HT1080 (cell line): Measurements from ENCODE around the gene SNX32. TPM values are rescaled to one million over a fixed set of nuclear protein-coding genes. Genes with fewer than 3 reads are reported as not detected.
"Not testable (repeated sequence)": the region's sequence is repeated elsewhere in the genome, so short reads cannot be mapped to it uniquely, and the experiment has no call there.

Experiments
- DNase-seq: peaks from one replicate; pipeline ENCODE4 v3.0.0-alpha.2; 2015; ENCODE audit warnings: low read depth
- total RNA-seq: library from RNA; depleted of rRNA; stranded (reverse); fragments of >200 nt; shearing (Covaris generic); gene quantifications from 2 replicates; pipeline ENCODE4 v1.2.3, GENCODE V29; 2014

Gene SNX32
- total RNA-seq, 1 experiment from 2014 or later: not detected

DNA sequence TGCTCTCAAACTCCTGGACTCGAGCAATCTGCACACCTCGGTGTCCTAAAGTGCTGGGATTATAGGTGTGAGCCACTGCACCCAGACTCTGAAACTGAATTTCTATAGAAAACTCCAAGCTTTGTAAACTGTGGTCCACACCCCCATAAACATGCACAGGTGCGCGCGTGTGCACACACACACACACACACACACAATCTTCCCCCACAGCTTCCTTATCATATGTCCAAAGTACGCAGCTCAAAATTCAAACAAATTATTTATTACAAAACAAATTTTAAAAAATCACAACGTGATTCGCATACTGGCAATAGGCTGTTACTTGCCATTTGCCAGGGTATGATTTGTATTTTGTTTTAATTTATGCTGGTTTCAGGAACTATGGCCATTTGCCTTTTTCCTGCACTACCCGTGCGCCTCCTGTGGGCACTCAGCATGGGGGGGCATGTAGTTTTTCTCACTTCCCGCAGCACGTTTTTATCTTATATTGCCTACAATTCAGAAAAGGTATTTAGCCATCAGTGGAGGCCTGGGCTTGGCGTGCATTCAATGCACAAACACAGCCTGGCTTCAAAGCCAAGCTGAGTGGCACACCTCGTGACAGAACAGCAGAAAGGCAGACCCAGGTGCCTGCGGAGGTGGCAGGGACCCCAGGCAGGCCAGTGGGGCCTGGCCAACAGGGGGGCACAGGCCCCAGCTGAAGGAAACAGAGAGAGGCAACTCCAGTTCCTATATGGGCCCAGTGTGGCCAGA, 10.8 kb upstream of the SNX32 start:
- DNase-seq: no peak

DNA sequence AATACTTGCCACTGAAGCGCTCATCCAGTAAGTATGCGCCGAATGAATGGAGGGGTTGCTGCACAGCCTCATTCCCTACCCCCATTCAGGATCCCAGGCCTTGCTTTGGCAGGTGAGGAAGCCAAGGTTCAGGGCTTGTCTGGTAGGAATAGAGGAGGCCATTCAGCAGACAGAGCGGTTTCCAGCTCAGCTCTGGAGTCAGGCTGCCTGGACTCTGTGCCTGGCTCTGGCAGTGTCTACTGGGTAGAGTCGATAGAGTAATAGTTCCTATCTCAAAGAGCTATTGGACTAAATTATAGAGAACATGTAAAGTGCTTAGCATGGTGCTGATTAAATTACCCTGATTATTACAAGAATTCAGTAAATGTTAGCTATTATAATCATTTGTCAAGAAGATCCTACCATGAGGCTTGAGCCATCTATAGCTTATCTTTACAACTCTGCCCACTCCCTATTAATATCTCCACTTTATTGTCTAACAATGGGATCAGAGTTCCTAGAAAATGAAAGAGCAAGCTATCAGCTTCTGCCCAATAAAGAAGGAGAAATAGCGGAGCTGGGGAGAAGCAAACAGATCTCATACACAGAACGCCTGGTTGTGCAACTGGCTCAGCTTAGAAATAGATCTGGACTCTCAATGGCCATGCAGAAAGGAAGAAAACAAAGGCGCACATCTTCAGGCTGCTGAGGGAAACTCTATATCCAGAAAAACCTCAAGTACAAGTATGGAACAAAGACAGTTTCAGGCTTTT, 6.6 kb upstream of the SNX32 start:
- DNase-seq: no peak

DNA sequence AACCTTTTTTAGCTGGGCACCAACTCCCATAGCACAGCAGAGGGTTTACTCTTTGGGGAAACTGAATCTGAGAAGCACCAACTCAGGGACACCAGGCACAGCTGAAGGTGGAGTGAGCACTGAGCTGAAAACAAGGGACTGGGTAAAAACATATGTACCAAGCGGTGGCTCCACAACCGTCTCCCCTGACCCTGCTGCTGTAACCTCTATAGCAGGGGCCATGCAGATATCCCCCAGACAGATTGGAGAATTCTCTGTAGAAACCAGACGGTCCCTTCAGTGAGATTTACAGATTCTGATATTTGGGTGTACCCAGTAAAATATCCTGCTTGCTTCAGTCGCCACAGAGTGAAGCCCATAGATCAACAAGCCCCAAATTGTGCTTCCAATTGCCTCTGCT, 4.3 kb upstream of the SNX32 start:
- no peak for DNase-seq

DNA sequence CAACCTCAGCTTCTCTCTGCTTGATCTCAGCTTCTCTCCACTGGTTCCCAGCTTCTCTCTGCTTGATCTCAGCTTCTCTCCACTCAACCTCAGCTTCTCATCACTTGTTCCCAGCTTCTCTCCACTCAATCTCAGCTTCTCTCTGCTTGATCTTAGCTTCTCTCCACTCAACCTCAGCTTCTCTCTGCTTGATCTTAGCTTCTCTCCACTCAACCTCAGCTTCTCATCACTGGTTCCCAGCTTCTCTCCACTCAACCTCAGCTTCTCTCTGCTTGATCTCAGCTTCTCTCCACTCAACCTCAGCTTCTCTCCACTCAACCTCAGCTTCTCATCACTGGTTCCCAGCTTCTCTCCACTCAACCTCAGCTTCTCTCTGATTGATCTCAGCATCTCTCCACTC, 1.5 kb upstream of the SNX32 start:
- not testable (repeated sequence) for DNase-seq

DNA sequence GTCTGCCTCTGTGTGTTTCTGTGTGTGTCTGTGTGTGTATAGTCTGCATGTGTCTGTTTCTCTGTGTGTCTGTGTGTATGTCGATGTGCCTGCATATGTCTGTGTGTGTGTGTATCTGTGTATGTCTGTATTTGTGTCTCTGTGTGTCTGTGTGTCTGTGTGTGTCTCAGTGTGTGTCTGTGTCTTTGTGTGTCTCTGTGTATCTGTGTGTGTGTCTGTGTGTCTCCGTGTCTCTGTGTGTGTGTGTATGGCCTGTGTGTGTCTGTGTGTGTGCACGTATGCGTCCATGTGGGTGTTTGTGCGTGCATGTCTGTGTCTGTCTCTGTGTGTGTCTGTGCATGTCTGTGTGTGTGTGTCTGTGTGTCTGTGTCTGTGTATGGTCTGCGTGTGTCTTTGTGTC, 439 bp downstream of the SNX32 start:
- DNase-seq: no peak

DNA sequence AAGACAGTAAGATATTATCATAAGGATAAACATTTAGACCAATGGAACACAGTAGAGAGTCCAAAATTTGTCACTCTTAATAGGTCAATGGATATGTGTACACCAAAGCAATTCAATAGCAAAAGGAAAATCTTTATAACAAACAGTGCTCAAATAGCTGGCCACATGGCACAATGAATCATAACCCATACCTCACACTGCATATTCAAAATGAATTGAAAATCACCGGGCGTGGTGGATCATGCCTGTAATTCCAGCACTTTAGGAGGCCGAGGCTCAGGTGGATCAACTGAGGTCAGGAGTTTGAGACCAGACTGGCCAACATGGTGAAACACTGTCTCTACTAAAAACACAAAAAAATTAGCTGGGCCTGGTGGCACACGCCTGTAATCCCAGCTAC, 8.4 kb downstream of the SNX32 start:
- DNase-seq: no peak

DNA sequence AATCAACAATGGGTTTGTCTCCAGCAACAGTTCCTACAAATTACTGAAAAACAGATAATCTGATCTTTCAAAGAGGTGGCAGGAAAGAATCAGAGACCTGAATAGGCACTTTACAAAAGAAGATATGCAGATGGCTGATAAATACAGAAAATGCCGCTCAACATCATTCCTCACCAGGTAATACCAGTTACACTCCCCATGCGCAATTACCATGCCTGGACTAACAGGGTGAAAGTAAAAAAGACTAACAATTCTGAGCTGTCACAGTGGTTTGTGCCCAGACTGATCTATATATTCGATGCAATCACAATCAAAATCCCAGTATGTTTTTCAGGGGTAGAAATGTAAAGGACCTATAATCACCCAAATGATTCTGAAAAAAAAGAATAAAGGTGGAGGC, 10.0 kb downstream of the SNX32 start:
- no peak for DNase-seq

DNA sequence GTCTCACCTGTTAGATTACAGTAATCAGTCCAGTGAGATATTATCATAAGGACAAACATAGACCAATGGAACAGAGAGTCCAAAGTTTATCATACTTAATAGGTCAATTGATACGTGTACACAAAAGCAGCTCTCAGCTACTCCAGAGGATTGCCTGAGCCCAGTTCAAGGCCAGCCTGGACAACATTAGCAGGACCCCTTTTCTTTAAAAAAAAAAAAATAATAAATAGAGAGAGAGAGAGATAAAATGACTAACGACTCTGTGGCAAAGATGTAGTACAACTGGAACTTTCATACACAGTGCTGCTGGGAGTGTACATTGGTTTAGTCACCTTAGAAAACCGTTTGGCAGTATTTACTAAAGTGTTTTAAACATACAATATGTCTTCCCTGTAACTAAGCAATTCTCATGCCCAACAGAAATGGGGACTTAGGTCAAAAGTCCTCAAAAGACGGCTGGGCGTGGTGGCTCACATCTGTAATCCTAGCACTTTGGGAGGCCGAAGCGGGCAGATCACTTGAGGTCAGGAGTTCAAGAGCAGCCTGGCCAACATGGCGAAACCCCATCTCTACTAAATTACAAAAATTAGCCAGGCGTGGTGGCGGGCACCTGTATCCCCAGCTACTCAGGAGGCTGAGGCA, 10.6 kb downstream of the SNX32 start:
- DNase-seq: no peak

DNA sequence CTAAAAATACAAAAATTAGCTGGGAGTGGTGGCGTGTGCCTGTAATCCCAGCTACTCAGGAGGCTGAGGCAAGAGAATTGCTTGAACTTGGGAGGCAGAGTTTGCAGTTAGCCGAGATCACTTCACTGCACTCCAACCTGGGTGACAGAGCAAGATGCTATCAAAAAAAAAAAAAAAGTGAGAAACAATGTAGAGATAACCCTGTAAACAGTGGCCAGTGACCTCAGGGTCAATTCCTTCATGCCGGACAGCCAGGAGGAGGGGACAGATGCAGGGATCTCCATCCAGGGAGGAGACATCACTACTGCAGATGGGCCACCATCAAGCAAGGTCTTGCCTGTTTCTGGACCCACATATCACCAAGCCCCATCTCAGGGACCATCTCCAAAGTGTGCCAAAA, 14.0 kb downstream of the SNX32 start:
- DNase-seq: no peak

DNA sequence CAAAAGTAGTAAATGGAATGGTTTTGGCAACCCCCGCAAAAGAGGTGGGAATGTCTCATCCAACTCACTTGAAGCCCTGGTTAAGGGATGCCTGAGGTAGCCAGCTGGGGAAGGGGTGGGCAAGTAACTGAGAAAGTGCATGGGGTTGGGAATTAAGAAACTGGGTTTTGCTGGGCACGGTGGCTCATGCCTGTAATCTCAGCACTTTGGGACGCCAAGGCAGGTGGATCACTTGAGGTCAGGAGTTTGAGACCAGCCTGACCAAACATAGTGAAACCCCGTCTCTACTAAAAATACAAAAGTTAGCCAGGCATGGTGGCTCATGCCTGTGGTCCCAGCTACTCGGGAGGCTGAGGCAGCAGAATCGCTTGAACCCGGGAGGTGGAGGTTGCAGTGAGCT, 14.9 kb downstream of the SNX32 start:
- DNase-seq: not testable (repeated sequence)

DNA sequence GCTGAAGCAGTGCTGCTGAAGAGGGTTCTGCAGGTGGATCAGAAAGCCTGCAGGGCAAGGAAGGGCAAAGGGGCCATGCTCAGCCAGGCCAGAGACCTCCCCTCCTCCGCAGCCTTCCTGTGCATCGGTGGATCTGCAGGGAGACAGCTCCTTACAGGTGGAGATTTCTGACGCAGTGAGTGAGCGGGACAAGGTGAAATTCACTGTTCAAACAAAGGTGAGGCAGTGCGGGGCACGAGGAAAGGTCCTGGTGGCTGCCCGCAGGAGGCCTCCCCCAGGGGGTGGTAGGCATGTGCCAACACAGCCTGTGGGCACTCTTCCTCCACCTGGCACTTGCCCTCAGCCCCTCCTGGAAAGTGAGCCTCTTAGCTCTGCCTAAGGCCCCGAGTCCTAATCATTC, 15.6 kb downstream of the SNX32 start:
- DNase-seq: no peak

DNA sequence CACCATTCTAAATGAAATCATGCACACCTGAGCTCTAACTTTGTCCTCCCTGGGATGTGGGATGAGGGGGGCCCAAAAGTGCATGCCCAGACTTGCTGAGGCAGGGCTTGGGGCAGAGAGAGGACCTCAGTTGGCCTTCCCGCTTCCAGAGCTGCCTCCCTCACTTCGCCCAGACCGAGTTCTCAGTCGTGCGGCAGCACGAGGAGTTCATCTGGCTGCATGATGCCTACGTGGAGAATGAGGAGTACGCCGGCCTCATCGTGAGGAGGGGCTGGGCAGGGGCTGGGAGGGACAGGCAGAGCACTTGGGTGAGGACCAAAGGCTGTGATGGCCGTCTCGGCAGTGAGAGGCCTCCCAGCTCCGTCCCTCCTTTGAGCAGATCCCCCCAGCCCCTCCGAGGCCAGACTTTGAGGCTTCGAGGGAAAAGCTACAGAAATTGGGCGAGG, 16.0 kb downstream of the SNX32 start:
- no peak for DNase-seq

DNA sequence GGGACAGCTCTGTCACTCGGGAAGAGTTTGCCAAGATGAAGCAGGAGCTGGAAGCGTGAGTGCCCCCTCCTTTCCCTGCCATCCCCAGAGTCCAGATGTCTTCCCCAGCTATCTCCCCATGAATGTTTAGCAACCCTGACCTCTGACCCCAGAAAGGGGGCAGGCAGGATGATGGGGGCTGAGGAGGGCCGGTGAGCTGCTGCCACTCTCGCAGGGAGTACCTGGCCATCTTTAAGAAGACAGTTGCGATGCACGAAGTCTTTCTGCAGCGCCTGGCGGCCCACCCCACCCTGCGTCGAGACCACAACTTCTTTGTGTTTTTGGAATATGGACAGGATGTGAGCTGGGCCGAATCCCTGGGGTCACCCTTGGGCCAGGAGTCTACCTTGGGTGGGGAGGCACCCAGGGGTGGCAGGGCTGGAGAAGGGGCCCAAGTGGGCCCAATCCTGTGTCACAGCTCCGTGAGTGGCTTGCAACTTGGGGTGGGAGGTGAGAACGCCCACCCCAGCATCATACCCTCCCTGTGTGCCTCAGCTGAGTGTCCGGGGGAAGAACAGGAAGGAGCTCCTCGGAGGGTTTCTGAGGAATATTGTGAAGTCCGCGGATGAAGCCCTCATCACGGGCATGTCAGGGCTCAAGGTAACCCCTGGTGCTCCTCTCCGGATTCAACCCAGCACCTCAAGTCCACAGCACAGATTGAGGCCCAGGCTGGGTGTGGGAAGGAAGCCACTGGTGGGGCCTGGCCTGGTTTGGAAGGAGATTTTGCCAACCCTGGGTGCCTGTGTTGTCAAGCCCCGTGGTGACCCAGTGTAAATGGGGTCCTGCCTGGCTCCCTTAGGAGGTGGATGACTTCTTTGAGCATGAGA, 16.7 kb downstream of the SNX32 start:
- DNase-seq: no peak

DNA sequence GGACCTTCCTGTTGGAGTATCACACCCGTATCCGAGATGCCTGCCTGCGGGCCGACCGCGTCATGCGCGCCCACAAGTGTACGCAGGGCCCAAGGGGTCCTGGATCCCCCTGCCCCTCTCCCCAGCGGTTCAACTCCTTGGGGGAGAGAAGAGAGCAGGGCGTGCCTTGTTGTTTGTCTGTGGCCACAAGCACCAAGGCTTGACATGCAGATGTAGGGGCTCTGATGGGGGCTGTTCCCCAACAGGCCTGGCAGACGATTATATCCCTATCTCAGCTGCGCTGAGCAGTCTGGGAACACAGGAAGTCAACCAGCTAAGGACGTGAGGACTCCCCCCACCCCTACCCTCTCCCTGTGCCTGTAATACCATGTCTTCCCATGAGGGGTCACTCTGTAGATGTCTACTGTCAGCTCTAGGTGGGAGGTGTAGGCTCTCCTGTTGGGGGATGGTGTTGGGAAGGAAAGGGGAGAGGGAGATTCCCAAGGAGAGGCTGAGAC, 17.4 kb downstream of the SNX32 start:
- DNase-seq: peak; percentile 66

DNA sequence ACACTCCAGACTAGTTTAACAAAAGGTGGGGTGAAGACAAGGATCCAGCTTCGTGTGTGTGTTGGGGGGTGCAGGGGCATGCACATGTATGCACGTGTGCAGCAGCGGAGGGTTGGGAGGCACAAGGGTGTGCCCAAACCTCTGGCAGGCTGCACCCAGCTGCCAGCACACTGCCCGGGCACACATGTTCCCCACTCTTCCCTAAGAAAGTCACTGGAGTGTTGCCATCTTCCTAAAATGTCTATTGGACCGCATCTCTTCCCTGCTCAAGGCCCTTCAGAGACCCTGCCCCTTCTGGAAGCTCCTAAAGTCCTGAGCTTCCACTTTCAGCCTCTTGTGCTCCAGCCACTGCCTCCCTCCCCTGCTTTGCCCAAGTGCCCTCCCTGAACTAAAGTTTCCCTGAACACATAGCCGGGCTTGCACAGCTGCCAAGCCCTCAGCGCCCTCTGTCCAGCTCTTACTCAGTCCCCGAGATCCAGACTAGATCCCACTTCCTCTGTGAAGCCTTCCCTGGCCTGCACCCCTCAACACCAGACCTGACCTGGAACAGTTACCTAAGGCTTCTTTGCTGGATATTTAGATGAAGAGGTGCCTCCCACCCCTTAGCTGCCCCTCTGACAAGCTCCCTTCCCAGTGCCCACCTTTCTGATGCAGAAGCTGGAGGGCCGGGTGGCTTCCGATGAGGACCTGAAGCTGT, 18.2 kb downstream of the SNX32 start:
- DNase-seq: no peak

DNA sequence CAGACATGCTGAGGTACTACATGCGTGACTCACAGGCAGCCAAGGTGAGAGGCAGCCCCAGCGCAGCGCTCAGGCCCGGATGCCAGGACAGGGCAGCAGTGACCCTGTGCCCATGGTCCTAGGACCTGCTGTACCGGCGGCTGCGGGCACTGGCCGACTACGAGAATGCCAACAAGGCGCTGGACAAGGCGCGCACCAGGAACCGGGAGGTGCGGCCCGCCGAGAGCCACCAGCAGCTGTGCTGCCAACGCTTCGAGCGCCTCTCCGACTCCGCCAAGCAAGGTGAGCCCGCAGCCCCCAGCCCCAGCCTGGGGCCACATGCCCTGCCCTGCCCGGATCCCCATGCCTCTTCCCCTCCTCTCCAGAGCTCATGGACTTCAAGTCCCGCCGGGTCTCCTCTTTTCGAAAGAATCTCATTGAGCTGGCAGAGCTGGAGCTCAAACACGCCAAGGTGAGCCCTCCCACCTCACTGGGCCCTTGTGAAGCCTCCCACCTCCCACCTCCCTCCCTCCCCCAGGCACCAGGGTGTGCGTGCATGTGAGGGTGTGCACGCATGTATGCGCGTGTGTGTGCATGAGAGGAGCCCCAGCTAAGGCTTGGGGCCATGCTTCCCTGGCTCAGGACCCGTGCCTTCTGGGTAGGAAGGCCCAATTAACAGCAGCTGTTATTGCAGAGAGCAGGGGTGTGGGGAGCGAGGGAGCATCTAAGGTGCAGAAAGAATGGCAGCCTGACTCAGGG, 18.9 kb downstream of the SNX32 start:
- no peak for DNase-seq

DNA sequence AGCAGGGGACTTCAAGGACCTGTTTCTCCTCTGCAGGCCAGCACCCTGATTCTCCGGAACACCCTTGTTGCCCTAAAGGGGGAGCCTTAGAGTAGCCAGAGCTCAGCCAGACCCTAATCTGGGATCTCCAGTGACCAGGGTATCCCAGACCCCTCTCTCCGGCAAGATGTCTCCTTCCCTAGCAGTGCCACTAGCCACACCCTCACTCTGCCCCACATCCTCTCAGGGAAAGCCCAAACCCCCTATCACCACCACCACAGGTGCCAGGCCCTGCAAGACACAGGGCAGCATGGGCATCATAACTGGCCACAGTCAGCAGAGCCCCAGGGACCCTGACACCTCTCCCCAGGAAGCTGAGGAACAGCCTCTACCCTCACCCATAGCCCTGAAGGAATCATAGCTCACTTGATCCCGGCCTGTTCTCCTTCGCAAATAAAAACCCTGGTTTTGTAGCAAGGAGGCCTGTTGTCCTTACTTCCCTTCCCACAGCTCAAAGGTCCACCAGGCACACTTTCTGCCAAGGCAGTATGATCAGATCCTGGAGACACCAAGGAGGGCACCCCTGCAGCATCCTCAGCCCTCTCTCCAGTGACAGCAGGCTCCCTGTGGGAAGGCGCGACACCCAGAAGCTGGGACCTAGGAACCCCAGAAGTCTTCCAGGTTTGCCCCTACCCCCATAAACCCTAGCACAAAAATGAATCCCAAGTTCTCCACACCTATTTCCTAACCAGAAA, 19.6 kb downstream of the SNX32 start:
- no peak for DNase-seq

DNA sequence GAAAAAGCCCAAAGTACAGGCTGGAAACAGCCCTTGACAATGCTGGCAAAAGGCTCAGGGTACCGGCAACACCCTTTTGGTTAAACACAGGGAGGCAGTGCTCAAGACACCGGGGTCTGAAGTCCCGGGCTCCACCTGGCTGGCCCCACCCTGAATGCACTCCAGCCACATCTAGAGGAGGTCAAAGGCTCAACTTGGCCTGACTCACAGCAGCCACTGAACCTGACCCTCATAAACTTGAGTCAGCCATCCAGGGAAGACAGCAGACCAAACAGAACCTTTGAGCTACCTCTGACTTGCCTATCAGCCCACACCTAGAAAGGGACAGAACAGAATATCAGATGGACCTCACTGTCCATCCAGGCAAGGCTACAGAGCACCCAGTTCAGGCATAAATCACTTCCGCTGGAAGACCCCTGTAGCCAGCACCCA, 20.4 kb downstream of the SNX32 start:
- no peak for DNase-seq
